ENCODE measurements around the gene DENND1A.

GRCh38 chr9:123382653-123383511 is 547.0 kb downstream of the DENND1A start:
- TF ChIP-seq CTCF (IDR thresholded peaks at IDR 0.05) = no peak
- TF ChIP-seq POLR2A (IDR thresholded peaks at IDR 0.05) = no peak
- no peak for TF ChIP-seq POLR2AphosphoS5 (IDR thresholded peaks at IDR 0.05)
- no peak for TF ChIP-seq EP300 (IDR thresholded peaks at IDR 0.05)
